ENCODE measurements around the gene FPR2.

- TF ChIP-seq, protein P1, sequence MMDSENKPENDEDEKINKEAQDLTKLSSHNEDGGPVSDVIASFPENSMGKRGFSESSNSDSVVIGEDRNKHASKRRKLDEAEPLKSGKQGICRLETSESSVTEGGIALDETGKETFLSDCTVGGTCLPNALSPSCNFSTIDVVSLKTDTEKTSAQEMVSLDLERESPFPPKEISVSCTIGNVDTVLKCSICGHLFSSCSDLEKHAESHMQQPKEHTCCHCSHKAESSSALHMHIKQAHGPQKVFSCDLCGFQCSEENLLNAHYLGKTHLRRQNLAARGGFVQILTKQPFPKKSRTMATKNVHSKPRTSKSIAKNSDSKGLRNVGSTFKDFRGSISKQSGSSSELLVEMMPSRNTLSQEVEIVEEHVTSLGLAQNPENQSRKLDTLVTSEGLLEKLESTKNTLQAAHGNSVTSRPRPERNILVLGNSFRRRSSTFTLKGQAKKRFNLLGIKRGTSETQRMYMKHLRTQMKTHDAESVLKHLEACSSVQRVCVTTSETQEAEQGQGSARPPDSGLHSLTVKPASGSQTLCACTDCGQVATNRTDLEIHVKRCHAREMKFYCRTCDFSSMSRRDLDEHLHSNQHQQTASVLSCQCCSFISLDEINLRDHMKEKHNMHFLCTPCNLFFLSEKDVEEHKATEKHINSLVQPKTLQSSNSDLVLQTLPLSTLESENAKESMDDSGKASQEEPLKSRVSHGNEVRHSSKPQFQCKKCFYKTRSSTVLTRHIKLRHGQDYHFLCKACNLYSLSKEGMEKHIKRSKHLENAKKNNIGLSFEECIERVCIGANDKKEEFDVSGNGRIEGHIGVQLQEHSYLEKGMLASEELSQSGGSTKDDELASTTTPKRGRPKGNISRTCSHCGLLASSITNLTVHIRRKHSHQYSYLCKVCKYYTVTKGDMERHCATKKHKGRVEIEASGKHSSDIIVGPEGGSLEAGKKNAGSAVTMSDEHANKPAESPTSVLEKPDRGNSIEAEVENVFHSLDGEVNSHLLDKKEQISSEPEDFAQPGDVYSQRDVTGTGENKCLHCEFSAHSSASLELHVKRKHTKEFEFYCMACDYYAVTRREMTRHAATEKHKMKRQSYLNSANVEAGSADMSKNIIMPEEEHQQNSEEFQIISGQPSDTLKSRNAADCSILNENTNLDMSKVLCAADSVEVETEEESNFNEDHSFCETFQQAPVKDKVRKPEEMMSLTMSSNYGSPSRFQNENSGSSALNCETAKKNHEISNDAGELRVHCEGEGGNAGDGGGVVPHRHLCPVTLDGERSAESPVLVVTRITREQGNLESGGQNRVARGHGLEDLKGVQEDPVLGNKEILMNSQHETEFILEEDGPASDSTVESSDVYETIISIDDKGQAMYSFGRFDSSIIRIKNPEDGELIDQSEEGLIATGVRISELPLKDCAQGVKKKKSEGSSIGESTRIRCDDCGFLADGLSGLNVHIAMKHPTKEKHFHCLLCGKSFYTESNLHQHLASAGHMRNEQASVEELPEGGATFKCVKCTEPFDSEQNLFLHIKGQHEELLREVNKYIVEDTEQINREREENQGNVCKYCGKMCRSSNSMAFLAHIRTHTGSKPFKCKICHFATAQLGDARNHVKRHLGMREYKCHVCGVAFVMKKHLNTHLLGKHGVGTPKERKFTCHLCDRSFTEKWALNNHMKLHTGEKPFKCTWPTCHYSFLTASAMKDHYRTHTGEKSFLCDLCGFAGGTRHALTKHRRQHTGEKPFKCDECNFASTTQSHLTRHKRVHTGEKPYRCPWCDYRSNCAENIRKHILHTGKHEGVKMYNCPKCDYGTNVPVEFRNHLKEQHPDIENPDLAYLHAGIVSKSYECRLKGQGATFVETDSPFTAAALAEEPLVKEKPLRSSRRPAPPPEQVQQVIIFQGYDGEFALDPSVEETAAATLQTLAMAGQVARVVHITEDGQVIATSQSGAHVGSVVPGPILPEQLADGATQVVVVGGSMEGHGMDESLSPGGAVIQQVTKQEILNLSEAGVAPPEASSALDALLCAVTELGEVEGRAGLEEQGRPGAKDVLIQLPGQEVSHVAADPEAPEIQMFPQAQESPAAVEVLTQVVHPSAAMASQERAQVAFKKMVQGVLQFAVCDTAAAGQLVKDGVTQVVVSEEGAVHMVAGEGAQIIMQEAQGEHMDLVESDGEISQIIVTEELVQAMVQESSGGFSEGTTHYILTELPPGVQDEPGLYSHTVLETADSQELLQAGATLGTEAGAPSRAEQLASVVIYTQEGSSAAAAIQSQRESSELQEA (IDR thresholded peaks at IDR 0.05; ENCODE audit: low read depth): no peak
- no peak for TF ChIP-seq KAT7 (CRISPR knock-in tag; IDR thresholded peaks at IDR 0.05; ENCODE audit: borderline replicate concordance)
- no peak for TF ChIP-seq OTX1 (CRISPR knock-in tag; IDR thresholded peaks at IDR 0.05)
Observed at GRCh38 chr19:51810223-51810622, 49.2 kb downstream of the FPR2 start.

All from K562 (cell line).